ENCODE results near the gene THRA. TPM values are rescaled to one million over a fixed set of nuclear protein-coding genes. Genes with fewer than 3 reads are reported as not detected.

Gene THRA
- total and polyA plus RNA-seq, 9 of the 15 experiments (the other 6 are each of a cell fraction or from before 2014, with no cell fraction given) = 0.34 to 23.4 (median 12.7) TPM

DNA sequence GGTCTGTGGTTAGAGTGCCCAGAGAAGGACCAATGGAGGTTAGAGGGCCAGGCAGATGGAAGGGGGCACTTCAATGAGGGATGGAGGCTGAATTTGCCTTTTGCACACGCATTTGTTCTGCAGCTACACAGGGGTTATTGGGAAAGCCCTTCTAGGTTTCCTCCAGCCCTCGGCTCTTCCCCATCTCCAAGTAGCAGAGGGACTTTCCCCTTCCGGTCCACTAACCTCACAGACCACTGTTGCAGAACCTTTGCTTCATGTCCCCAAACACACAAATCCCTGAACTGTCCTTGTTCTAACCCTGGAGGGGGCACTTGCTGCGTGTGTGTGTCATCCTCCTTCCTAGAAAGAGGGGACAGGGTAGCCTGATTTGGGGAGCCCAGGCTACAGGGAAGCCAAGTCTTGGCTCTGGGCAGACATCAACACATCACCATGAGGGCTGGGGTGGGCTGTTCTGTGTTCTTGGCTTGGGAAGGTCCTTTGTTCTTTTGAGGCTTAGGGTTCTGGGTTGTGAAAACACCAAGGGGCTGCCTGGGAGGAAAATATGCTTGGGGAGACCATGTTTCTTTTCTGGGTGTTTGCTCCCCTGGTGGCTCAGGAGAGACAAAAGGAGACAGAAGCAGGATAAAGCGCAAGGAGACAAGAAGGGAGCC is 44.9 kb downstream of the THRA start:
- H3K27me3 ChIP-seq (ENCODE audit: control insufficient read depth in 2 of 2, insufficient read depth in 2 of 2, low read length in 2 of 2) = no peaks in the 10 kb centered on the region
- no peak for FAIRE-seq
- no peak overlapping the region for H3K4me3 ChIP-seq
- no peaks in the 10 kb centered on the region for H3K36me3 ChIP-seq (ENCODE audit: control insufficient read depth, insufficient read depth, low read length)
- H4K20me1 ChIP-seq (replicated peaks; ENCODE audit: control insufficient read depth, insufficient read depth, low read length) = no peaks in the 10 kb centered on the region
- peaks cover 56 to 73% of the 10 kb centered on the region in 2 experiments for H3K4me1 ChIP-seq (replicated peaks in 1 of 2; ENCODE audit: control insufficient read depth in 2 of 2, insufficient read depth in 2 of 2, low read length in 2 of 2)
- no peaks in the 10 kb centered on the region for H3K9me1 ChIP-seq (ENCODE audit: control insufficient read depth, insufficient read depth, low read length)
- no peaks in the 10 kb centered on the region for H3K9me3 ChIP-seq (replicated peaks; ENCODE audit: control insufficient read depth, insufficient read depth, low read depth, low read length)
- no peak for ATAC-seq
- peak overlapping the region; percentile 50 for H3K27ac ChIP-seq (ENCODE audit: extremely low read depth, low read depth, low read length)
- DNase-seq (ENCODE audit: extremely low read depth in 1 of 4, low spot score in 3 of 4) = no peak
- TF ChIP-seq, protein P1, sequence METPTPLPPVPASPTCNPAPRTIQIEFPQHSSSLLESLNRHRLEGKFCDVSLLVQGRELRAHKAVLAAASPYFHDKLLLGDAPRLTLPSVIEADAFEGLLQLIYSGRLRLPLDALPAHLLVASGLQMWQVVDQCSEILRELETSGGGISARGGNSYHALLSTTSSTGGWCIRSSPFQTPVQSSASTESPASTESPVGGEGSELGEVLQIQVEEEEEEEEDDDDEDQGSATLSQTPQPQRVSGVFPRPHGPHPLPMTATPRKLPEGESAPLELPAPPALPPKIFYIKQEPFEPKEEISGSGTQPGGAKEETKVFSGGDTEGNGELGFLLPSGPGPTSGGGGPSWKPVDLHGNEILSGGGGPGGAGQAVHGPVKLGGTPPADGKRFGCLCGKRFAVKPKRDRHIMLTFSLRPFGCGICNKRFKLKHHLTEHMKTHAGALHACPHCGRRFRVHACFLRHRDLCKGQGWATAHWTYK (CRISPR knock-in tag; IDR thresholded peaks at IDR 0.05) = no peak
- TF ChIP-seq SIN3B (IDR thresholded peaks at IDR 0.05; ENCODE audit: low read depth) = no peak
- TF ChIP-seq ARID1B (IDR thresholded peaks at IDR 0.05) = no peak
- TF ChIP-seq ZNF316 (IDR thresholded peaks at IDR 0.05) = no peak
- TF ChIP-seq POLR3G (IDR thresholded peaks at IDR 0.05; ENCODE audit: extremely low read depth, insufficient read length, insufficient replicate concordance) = no peak
- no peak for TF ChIP-seq SIN3A (IDR thresholded peaks at IDR 0.05; ENCODE audit: borderline replicate concordance in 2 of 2, control insufficient read depth in 1 of 2, low read depth in 2 of 2, low read length in 2 of 2)
- TF ChIP-seq FOXK2 (conservative IDR thresholded peaks at IDR 0.05 in 1 of 2, IDR thresholded peaks at IDR 0.05 in 1 of 2; ENCODE audit: low read depth in 2 of 2) = no peak
- 63% methylated on average over 5 of the region's 5 CpGs for WGBS (ENCODE audit: insufficient coverage, low coverage, missing lambda C conversion rate)
- in situ Hi-C loops (cut with MboI) (no loop called here), intact Hi-C loops (cut with micrococcal nuclease) (no loop called here)
- no peak overlapping the region; the same call in 1 of the 2 replicates for H3K4me2 ChIP-seq (ENCODE audit: insufficient read depth, low read length)
- BruUV-seq (replicated peaks) = no TSS peak
- peak overlapping the region; percentile 52 to 84 for H3K9ac ChIP-seq (ENCODE audit: insufficient read depth in 1 of 2, low read depth in 2 of 2, low read length in 2 of 2)
- ChIA-PET POLR2A (interaction anchor here (0.6 to 0.7 kb wide), 2 partner anchors 52 to 436 kb away, joined by 3 read pairs; no protein-coding TSS in a partner anchor), CTCF (ENCODE audit: low intra/inter-chr PET ratio) (no interaction called here)
- peak overlapping the region; percentile 99 for H2AFZ ChIP-seq (ENCODE audit: low read depth, low read length)
- H3K79me2 ChIP-seq (ENCODE audit: control insufficient read depth, insufficient read depth, low read length) = no peaks in the 10 kb centered on the region

Data from K562 (cell line).